ENCODE data around the gene ATXN2. TPM values are rescaled to one million over a fixed set of nuclear protein-coding genes. Genes with fewer than 3 reads are reported as not detected.

Gene ATXN2
- total RNA-seq, 2 experiments from 2014 or later = 21.9 to 23.7 TPM

GRCh38 chr12:111435661-111436201 is 163.4 kb downstream of the ATXN2 start:
- Histone ChIP-seq H3K4me3 (ENCODE audit: low read length) (no peak overlapping the region), H3K4me1 (ENCODE audit: insufficient read depth, low read length) (peaks cover 97% of the 10 kb centered on the region), H3K36me3 (ENCODE audit: insufficient read depth, low read length) (peaks cover 6% of the 10 kb centered on the region), H3K27ac (ENCODE audit: low read depth in 1 of 2, low read length in 2 of 2) (peak overlapping the region; percentile 93 to 97), H3K27me3 (ENCODE audit: control insufficient read depth in 1 of 2, insufficient read depth in 2 of 2, low read length in 2 of 2) (no peaks in the 10 kb centered on the region), H3K9me3 (ENCODE audit: control insufficient read depth in 1 of 2, insufficient read depth in 1 of 2, low read length in 2 of 2) (no peaks in the 10 kb centered on the region)
- intact Hi-C loops (cut with DNase I, micrococcal nuclease) = loop anchor here in 1 of 2 experiments (1.0 to 2.0 kb wide), 3 partner anchors 10 to 31 kb away; partner anchors contain the start of gene SH2B3
- Mint-ChIP-seq H3K27me3 (no peaks in the 10 kb centered on the region), H3K36me3 (ENCODE audit: low read depth) (peaks cover 25% of the 10 kb centered on the region), H3K27ac (peak overlapping the region; percentile 100), H3K4me1 (ENCODE audit: low read depth) (peaks cover 93% of the 10 kb centered on the region), H3K9me3 (no peaks in the 10 kb centered on the region), H3K4me3 (peak overlapping the region; percentile 90)
- ATAC-seq (ENCODE audit: poor library complexity) (no peak), DNase-seq (peak in 5 of 14 experiments; percentile 34 to 77 (median 61))
- CTCF ChIA-PET = interaction anchor here (2.2 to 3.9 kb wide), 4 partner anchors 9 to 39 kb away, joined by 13 to 36 read pairs (median 26); partner anchors contain the start of gene SH2B3
- no peak for TF ChIP-seq CTCF (IDR thresholded peaks at IDR 0.05)
- POLR2A ChIA-PET = interaction anchor here (1.2 to 3.9 kb wide), 9 partner anchors 9 to 1543 kb away, joined by 3 to 87 read pairs (median 11); partner anchors contain the start of genes ACAD10, ARPC3, BRAP and OAS2

DNA sequence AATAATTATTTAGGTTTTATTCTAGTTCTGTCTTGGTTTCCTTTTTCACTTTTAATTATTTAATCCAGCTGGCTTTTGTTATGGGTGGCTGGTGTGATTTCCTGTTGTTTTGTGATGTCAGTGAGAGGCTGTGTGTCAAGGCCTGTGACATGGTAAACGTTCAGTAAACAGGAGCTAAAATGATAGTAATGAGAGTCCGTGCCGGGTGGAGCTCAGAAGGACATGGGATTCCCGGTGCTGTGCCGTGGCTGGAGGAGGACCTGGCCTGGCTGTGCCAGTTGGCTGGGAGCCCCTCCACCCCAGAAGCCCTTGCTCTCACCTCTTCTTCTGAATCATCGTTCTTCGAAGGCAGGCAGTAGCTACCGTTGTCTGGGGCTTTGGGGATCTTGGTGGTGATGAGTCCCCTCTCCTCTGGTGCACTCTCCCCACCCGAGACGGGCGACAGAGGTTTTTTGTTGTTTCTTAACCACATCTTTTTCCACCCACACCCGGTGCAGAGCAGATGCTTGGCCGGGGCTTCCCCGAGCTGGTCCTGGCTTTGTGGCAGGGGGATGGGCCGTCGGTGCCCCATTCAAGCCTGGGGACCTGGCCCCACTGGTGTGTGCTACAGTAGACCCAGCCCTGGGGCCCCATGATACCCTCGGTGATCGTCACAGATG is 164.3 kb downstream of the ATXN2 start:
- Histone ChIP-seq H3K27me3 (ENCODE audit: control insufficient read depth in 1 of 2, insufficient read depth in 2 of 2, low read length in 2 of 2) (no peaks in the 10 kb centered on the region), H3K4me3 (ENCODE audit: low read length) (peak overlapping the region; percentile 43), H3K9me3 (ENCODE audit: control insufficient read depth in 1 of 2, insufficient read depth in 1 of 2, low read length in 2 of 2) (no peaks in the 10 kb centered on the region), H3K36me3 (ENCODE audit: insufficient read depth, low read length) (no peaks in the 10 kb centered on the region), H3K4me1 (ENCODE audit: insufficient read depth, low read length) (peaks cover 97% of the 10 kb centered on the region), H3K27ac (ENCODE audit: low read depth in 1 of 2, low read length in 2 of 2) (peak overlapping the region; percentile 93 to 97)
- no peaks in the 10 kb centered on the region for H3K27me3 Mint-ChIP-seq
- H3K4me1 Mint-ChIP-seq (ENCODE audit: low read depth) = peaks cover 93% of the 10 kb centered on the region
- ChIA-PET CTCF (interaction anchor here (1.5 to 3.9 kb wide), 5 partner anchors 9 to 38 kb away, joined by 5 to 36 read pairs (median 24); partner anchors contain the start of gene SH2B3), POLR2A (interaction anchor here (1.2 to 3.9 kb wide), 12 partner anchors 8 to 1544 kb away, joined by 3 to 87 read pairs (median 6); partner anchors contain the start of genes ACAD10, ARPC3, BRAP and OAS2)
- no peaks in the 10 kb centered on the region for H3K9me3 Mint-ChIP-seq
- peaks cover 21% of the 10 kb centered on the region for H3K36me3 Mint-ChIP-seq (ENCODE audit: low read depth)
- DNase-seq (peak; percentile 68 to 96 (median 82)), ATAC-seq (ENCODE audit: poor library complexity) (peak; percentile 73)
- H3K4me3 Mint-ChIP-seq = peak overlapping the region; percentile 90
- TF ChIP-seq CTCF (IDR thresholded peaks at IDR 0.05) = no peak
- H3K27ac Mint-ChIP-seq = peak overlapping the region; percentile 100
- intact Hi-C loops (cut with DNase I, micrococcal nuclease) = loop anchor here in 1 of 2 experiments (1.0 to 2.0 kb wide), 3 partner anchors 10 to 30 kb away; partner anchors contain the start of gene SH2B3

- H3K27me3 ChIP-seq (ENCODE audit: control insufficient read depth in 1 of 2, insufficient read depth in 2 of 2, low read length in 2 of 2) = no peaks in the 10 kb centered on the region
- no peaks in the 10 kb centered on the region for H3K27me3 Mint-ChIP-seq
- H3K36me3 Mint-ChIP-seq (ENCODE audit: low read depth) = peaks cover 20% of the 10 kb centered on the region
- no peaks in the 10 kb centered on the region for H3K9me3 ChIP-seq (ENCODE audit: control insufficient read depth in 1 of 2, insufficient read depth in 1 of 2, low read length in 2 of 2)
- H3K4me3 Mint-ChIP-seq = peak overlapping the region; percentile 90
- POLR2A ChIA-PET = interaction anchor here (1.3 to 3.9 kb wide), 8 partner anchors 8 to 37 kb away, joined by 4 to 87 read pairs (median 26); partner anchors contain the start of gene SH2B3
- peak overlapping the region; percentile 100 for H3K27ac Mint-ChIP-seq
- no peak for DNase-seq
- TF ChIP-seq CTCF (IDR thresholded peaks at IDR 0.05) = no peak
- no peaks in the 10 kb centered on the region for H3K9me3 Mint-ChIP-seq
- H3K4me1 ChIP-seq (ENCODE audit: insufficient read depth, low read length) = peaks cover 99% of the 10 kb centered on the region
- ATAC-seq (ENCODE audit: poor library complexity) = no peak
- peak overlapping the region; percentile 43 for H3K4me3 ChIP-seq (ENCODE audit: low read length)
- intact Hi-C loops (cut with DNase I, micrococcal nuclease) = loop anchor here in 1 of 2 experiments (2.0 kb wide), 2 partner anchors 17 to 29 kb away; partner anchors contain the start of gene SH2B3
- CTCF ChIA-PET = interaction anchor here (1.5 to 3.9 kb wide), 5 partner anchors 9 to 37 kb away, joined by 5 to 36 read pairs (median 24); partner anchors contain the start of gene SH2B3
- H3K4me1 Mint-ChIP-seq (ENCODE audit: low read depth) = peaks cover 97% of the 10 kb centered on the region
- no peaks in the 10 kb centered on the region for H3K36me3 ChIP-seq (ENCODE audit: insufficient read depth, low read length)
- peak overlapping the region; percentile 93 to 97 for H3K27ac ChIP-seq (ENCODE audit: low read depth in 1 of 2, low read length in 2 of 2)
Observed at GRCh38 chr12:111434049-111434448, 165.1 kb downstream of the ATXN2 start.

All from CD4-positive, alpha-beta T cell (primary cell).